Stimulated activated CD4-positive, alpha-beta T cell treated with anti-CD3 and anti-CD28 coated beads, Interleukin-2, amount 100 ng/mL, for 48 hours (primary cell): ENCODE results near the gene ABR.
A peak's percentile ranks its signal among the peaks of the same experiment; 100 is the strongest.
"Not testable (repeated sequence)": the region's sequence is repeated elsewhere in the genome, so short reads cannot be mapped to it uniquely, and the experiment has no call there.

Source experiments
- DNase-seq, 2 donors: peaks; one replicate each; pipeline ENCODE4 v3.0.0-alpha.2; 2020

Gene ABR

DNA sequence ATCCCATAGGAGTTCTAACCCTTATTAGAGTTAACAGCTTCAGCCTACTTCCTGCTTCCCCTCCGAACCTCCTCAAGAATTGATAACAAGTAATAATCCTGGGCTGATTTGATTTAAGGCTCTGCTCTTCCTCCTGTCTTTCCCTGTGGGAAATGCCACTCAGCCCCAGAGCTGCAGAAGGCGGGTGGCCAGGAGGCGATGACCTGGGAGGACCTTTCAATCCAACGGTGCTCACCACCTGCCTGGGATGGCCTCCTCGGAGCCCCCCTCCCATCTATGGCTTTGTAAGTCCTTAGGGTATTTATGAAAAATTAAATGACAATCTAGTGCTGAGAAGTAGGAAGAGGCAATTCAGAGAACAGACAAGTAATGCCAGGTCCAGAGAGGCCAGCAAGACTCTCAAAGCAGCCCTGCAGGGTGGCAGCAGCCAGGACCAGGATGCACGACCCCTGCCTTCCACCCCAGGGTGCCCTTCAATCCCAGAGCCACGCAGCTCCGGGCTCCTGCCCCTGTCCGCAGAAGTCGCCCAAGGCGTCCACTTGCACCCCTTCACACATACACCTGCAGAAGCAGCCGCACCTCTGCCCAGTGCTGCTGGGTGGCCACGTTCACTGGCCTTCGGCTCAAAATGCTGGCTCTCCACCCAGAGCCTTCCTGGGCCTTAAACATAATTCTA is 34.3 kb downstream of the ABR start:
- DNase-seq, result no peak

DNA sequence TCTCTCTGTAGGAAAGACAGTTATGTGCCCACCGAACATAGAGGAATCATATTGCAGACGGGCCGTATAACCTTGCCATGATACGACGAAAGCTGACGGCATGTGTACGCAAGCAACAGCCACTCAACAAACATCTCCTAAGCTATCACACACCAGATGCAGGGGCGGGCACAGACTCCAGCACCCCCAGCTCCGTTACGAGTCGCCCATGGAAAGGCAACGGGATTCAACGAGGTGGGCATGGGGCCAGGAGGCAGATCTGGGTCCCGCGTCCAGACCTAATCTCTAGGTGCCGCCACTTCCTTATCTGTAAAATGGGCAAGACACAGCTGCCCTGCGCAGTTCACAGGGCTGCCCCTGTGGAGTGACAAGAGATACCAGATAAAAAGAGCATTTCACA is 35.6 kb downstream of the ABR start:
- DNase-seq, result no peak

DNA sequence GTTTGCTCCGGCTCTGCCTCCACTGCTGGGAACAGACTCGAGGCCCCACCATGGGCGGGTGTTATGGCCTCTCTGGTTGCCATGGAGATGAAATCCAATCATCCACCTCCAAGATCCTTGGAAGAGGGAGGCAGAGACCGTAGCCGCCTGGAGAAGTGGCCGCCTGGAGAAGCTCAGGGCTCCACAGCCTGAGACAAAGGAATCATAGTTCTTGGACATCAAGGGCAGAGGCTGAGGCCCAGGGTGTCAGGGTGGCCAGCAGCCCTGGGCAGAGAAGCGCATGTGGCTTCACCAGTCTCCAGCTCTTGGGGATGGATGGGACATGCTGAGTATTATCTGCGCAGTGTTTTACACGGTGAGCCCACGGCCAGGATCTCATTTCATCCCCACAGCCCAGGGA is 36.2 kb downstream of the ABR start:
- DNase-seq, result no peak

GRCh38 chr17:1142561-1142971 is 37.2 kb downstream of the ABR start:
- no peak for DNase-seq

- no peak for DNase-seq
Measured at GRCh38 chr17:1137465-1137894, 42.3 kb downstream of the ABR start.

GRCh38 chr17:1136748-1137147 is 43.0 kb downstream of the ABR start:
- no peak for DNase-seq

GRCh38 chr17:1134634-1135324 is 45.0 kb downstream of the ABR start:
- no peak for DNase-seq

DNA sequence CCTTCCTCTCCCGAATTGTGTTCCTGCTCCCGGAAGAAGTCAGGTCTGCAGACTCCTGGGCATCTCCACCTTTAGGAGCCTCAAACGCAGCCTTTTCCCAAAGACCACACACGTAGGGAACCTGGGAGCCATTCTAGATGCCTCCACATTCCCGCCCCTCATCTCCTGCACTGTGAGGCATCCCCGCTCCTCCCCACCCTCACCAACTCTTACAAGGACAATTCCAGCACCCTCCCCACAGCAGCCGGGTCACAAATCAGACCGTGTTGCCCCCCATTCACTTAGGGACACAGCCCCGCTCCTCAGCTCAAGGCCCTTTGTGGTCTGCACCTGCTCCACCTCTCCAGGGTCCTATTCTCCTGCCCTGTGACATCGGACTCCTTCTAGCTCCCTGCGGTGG is 49.6 kb downstream of the ABR start:
- DNase-seq, result no peak

- DNase-seq, result not testable (repeated sequence)
Measured at GRCh38 chr17:1128463-1128862, 51.3 kb downstream of the ABR start.

- DNase-seq, result no peak
Measured at GRCh38 chr17:1126801-1127550, 52.8 kb downstream of the ABR start.

GRCh38 chr17:1126250-1126797 is 53.5 kb downstream of the ABR start:
- DNase-seq, result no peak

DNA sequence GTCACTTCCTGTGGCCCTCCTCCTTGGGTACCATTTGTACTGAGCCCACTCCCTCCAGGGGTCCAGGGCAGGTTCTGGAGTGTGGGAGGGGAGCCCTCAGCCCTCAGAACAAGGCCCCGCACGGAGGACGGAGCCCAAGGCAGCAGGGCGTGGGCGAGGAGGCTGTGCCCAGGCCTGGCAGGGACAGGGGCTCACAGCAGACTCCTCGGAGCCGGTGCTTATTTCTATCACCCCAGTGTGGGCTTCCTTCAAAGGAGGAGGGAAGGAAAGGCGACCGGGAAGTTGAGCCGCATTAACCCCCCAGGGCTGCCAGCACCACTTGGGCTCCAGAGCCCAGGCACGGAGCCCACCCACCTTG is 54.0 kb downstream of the ABR start:
- DNase-seq, result no peak

DNA sequence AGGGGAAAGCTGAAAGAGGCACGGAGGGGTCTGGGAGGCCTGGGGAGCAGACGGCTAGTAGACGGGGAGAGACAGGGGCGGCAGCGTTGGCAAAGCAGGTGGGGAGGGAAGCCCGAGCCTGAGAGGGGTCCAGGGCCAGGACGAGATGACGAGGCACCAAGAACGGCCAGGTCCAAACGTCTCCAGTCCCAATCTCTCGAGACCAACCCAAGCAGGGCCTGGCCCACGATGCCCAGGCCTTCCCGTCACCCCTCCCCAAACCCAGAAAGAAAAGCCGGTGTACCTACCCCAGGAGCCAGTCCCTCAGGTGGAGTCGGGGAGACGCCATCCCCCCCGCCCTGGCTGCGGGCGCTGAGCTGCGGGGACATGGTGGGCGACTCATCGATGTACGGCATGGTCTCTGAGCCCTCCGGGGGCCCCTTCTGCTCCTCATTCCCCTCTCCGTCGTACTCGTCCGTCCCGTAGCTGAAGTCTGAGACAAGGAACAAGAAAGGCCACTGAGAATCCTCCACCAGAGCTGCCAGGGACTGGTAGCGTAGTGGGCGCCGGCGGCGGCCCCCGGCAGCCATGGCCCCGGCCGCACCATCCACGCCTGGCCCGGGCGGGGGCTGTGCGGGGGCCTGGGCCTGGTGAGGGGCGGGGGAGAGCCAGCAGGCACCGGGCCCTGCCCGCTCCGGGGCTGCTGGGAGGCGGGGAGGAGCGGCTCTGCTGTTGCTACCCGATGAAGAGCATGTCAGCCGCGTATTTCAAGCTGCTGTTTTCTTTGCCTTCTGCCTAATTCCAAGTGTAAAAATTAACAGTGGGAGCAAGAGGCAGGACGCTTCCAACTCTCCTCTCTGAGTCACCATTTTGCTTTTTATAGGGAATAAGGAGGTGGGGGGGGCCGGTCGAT is 54.6 kb downstream of the ABR start:
- DNase-seq, result no peak

- no peak for DNase-seq
Measured at GRCh38 chr17:1123921-1124715, 55.7 kb downstream of the ABR start.

DNA sequence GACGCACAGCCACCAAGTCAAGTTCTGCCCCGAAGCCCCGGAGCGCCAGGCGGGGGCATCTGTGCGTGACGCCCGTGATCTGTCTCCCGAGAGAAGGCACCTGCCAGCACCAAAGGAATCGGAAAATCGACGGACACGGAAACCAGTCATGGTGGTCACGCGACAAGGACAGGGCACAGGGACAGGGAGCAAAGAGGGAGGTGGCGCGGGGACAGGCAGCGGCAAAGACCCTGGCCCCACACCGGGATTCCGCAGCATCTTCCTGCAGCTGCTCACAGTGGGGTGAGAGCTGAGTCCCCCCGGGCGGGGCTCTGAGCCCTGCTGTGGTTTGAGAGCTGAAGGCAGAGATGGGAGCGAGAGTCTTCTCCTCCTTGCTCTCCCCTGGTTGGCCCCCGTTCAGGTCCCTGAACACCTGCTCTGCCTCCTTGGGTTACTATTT is 56.4 kb downstream of the ABR start:
- no peak for DNase-seq

- DNase-seq, result peak; percentile 88 to 91
Measured at GRCh38 chr17:1122533-1123392, 57.0 kb downstream of the ABR start.

- DNase-seq, result not testable (repeated sequence)
Measured at GRCh38 chr17:1121442-1121817, 58.4 kb downstream of the ABR start.

DNA sequence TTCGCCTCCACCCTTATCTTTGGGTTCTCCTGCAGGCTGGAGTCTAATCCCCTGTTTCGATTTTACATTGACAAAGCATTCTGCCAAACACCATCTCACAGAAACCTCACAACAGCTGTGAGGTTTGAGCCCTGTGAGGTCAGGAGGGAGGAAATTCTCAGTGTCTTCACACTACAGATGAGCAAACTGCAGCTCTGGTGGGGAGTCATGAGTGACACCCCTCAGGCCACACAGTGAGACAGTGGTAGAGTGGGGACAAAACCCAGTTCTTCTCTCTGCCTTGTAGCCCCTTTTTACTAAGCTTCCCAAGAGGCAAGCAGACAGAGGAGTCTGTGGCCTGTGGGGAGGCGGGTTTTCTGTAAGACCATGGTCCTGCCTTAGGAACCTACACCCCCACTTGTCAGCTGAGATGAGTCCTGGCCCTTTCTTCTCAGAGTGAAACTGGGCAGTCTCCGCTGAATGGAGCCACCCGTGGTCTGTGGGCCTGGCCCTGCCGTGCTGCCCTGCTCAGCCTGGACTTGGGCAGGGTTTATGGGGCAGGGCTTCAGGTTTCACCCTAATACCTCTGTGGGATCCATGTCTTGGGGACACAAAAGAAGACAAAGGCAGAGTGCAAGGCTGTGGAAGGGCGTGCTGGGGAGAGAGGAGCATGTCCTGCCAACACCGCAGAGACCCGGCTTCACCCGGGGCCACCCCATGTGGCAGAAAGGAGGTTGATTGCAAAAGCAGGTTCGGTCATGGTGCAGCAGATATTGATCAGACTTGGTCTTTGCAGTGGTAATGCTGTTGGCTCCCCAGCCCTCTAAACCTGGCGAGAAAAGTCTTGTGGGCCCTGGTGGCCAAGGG is 59.0 kb downstream of the ABR start:
- DNase-seq, result no peak

DNA sequence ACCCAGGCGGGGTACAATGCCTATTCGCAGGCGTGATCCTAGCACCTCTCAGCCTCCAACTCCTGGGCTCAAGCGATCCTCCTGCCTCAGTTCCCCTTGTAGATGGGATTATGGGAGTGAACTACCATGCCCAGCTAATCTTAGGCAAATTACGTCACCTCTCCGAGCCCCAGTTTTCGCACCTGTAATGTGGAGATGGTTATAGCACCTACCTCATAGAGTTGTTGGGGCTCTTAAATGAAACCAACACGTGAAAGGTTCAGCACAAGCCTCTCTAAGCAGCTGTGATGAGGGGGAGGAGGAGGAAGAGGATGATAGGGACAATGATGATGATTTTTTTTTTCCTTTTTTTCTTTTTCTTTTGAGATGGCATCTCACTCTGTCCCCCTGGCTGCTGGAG is 59.9 kb downstream of the ABR start:
- no peak for DNase-seq

- no peak for DNase-seq
Measured at GRCh38 chr17:1116602-1117001, 63.2 kb downstream of the ABR start.
